Measurements from ENCODE around the gene CBLB.
"Not testable (repeated sequence)": the region's sequence is repeated elsewhere in the genome, so short reads cannot be mapped to it uniquely, and the experiment has no call there.

Gene CBLB

DNA sequence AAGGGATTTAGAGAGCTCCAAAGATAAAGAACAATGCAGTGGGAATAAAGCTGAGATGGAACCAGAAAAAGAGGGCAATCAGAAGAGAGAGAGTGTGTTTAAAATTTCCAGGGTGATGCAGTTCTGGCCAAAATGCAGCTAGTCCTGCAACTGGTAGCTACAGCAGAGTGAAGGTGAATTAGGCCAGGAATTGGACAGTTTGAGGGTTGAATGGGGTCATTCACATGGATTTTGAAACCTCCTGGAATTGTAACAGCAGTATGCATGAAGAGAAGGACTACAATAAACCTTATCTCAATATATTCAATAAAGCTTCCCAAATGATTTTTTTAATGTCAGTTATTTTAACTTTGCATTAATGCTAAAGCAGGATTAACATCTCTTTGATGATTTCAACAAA lies 85.2 kb downstream of the CBLB start:
- no peak for DNase-seq

GRCh38 chr3:105781871-105782270 lies 86.9 kb downstream of the CBLB start:
- no peak for DNase-seq

GRCh38 chr3:105780107-105780506 lies 88.7 kb downstream of the CBLB start:
- DNase-seq = no peak

DNA sequence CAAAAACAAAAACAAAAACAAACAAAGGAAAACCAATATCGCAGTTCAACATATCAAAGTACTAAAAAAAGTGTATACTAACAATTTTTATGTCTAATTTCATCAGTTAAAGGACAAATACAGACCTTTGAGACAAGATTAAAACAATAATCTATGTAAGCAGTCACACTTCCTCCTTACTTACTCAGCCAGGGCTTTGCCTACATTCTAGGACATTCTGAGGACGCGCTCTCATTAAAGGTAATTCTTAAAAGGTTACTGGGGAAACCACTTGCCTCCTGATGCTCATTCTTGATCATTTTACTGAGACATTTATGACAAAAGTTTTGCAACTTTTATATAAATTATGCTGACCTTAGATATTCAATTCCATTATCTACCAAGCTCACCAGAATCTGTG lies 93.4 kb downstream of the CBLB start:
- DNase-seq = no peak

DNA sequence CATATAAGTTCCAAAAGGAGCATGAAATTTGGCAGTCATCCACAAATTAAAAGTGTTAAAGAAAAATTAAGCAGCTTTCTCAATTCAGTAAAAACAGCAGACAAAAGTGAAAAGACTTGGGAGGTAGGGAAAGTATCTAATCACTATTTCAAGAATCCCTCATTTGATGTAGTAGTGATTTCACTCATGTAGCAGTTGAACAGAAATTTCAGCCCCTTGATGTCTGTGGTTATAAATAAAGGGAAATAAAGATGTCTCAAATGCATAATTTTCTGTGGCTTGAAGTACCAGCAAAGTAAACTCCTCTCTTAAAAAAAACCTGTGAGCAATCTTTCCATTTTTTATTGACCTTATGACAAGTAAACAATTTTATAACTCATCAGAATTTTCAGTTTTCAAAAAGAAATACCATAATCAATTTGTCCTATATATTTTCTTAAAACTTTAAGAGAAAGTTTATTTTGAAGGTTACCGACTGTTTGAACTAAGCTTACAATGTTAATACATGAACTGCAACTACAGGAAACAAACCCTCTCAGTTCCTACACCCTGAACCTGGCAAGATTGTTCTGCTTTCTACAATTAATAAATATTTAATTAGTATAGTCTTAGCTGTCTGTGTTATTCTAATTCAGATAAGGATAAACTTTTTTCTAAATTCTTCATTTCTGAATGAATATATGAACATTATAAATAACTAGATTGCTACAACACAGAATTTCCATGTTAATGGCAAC lies 94.2 kb downstream of the CBLB start:
- DNase-seq = no peak

- DNase-seq = no peak
Observed at GRCh38 chr3:105773291-105773690, 95.5 kb downstream of the CBLB start.

DNA sequence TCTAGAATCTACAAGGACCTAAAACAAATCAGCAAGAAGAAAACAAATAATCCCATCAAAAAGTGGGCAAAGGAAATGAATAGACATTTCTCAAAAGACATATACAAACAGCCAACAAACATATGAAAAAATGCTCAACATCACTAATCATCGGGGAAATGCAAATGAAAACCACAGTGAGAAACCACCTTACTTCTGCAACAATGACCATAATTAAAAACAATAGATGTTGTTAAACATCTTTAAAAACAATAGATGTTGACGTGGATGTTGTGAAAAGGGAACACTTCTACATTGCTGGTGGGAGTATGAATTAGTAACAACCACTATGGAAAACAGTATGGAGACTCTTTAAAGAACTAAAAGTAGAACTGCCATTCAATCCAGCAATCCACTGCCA lies 96.2 kb downstream of the CBLB start:
- no peak for DNase-seq

DNA sequence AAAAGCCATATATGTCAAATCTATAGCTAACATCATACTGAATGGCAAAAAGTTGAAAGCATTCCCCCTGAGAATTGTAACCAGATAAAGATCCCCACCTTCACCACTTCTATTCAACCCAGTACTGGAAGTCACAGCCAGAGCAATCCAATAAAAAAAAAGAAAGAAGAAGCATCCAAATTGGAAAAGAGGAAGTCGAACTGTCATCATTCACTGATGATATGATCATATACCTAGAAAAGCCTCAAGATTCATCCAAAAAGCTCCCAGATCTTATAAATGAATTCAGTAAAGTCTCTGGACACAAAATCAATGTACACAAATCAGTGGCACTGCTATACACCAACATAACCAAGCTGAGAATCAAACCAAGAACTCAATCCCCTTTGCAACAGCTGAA lies 97.4 kb downstream of the CBLB start:
- no peak for DNase-seq

DNA sequence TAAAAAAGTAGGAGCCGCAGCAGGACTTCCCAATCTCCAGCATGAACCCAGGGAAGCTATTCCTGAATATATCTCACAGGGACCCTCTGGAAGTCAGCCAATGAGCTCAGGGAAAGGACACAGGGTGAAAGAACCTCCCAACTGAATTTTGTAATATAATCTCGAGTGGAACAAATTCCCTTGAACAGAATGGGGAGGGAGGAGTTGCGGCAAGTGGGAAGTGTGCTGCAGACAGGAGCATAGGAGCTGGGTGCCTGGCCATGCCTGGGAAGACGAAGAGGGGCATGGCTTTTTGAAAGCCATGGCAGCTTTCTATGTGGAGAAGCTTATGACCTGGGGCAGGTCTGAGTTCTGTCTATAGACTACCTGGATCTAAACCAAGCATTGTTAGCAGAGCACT lies 98.4 kb downstream of the CBLB start:
- DNase-seq = no peak

- DNase-seq = no peak
Observed at GRCh38 chr3:105767776-105768175, 101.0 kb downstream of the CBLB start.

DNA sequence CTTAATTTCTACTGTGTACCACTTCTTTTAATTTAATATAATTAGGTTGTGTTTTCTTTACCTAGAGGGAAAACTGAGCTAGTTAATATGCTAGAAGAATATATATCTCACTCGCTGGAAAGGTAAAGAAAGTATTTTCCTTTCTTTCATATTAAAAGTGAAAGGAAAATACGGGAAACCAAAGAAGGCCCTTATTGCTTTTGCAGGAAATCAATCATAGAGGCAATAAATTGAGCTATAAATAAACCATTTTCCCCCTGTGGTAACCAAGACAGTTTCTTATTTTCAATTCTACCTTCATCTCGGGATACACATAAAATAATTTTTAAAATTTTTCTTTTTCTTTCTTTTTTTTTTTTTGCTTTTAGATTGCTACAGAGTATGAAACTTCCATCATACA lies 101.6 kb downstream of the CBLB start:
- DNase-seq = no peak

- no peak for DNase-seq
Observed at GRCh38 chr3:105765308-105765639, 103.5 kb downstream of the CBLB start.

GRCh38 chr3:105764378-105765307 lies 104.2 kb downstream of the CBLB start:
- no peak for DNase-seq

DNA sequence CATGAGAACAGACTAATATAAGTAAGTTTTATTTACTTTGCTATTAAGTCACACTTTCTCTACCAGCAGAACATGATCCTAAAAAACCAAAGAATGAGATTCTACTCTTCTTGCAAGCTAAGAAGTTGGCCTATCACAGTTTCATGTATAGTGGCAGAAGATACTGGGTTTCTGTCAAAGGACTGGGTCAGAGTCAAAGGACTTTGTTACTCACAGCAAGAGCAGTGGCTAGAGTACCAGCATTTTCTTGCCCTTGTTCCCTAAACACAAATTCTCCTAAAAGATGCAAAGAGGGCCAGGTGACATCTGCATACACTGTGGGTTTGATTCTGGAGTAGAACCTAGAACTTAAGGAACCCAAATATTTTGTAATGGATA lies 105.2 kb downstream of the CBLB start:
- no peak for DNase-seq

GRCh38 chr3:105762749-105763658 lies 105.8 kb downstream of the CBLB start:
- no peak for DNase-seq

DNA sequence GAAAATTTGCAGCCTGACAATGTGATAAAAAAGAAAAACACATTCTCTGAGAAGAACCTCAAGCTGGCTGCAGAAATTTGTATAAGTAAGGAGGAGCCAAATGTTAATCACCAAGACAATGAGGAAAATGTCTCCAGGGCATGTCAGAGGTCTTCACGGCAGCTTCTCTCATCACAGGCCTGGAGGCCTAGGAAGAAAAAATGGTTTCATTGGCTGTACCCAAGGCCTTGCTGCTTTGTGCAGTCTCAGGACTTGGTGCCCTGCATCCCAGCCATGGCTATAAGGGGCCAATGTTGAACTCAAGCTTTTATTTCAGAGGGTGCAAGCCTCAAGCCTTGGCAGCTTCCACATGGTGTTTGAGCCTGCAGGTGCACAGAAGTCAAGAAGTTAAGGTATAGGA lies 106.6 kb downstream of the CBLB start:
- not testable (repeated sequence) for DNase-seq

- no peak for DNase-seq
Observed at GRCh38 chr3:105759442-105760078, 109.3 kb downstream of the CBLB start.

- DNase-seq = no peak
Observed at GRCh38 chr3:105758451-105758850, 110.4 kb downstream of the CBLB start.

- no peak for DNase-seq
Observed at GRCh38 chr3:105755121-105755886, 113.5 kb downstream of the CBLB start.

- no peak for DNase-seq
Observed at GRCh38 chr3:105752791-105753415, 115.9 kb downstream of the CBLB start.

DNA sequence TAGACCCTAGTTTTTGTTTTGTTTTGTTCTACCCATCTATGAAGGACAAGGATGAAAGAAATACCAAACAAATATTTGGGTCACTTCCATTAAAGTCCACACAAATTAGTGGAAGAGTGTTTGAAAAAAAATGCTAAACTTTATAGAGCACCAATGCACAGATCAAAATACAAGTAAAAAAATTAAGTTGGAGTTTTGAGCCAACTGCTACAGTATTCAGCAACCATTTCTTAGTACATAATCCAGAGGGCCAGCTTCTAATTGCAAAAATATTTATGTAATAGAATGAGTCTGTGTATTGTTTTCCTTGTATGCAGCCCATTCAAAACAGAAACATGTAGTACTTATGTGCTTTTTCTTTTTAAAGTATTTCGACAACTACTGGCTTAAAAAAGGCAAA lies 121.1 kb downstream of the CBLB start:
- no peak for DNase-seq

Data from retina (tissue), 1 donor.